GM12864 (cell line): ENCODE measurements around the gene POMT1.

Experiments used
- DNase-seq: peaks from one replicate; pipeline ENCODE4 v3.0.0-alpha.2; 2011; ENCODE audit warnings: low read depth
- H3K4me3 ChIP-seq: 2 replicates; pipeline ENCODE4 v1.5.1; 2011; ENCODE audit warnings: mild to moderate bottlenecking, low read depth, low read length, control low read depth
- CTCF ChIP-seq: IDR thresholded peaks from 2 replicates; pipeline ENCODE4 v1.5.1; 2011; ENCODE audit warnings: low read depth, mild to moderate bottlenecking, moderate library complexity, low read length, control low read depth, inconsistent platforms; ENCODE audit errors: missing control alignments

Gene POMT1

DNA sequence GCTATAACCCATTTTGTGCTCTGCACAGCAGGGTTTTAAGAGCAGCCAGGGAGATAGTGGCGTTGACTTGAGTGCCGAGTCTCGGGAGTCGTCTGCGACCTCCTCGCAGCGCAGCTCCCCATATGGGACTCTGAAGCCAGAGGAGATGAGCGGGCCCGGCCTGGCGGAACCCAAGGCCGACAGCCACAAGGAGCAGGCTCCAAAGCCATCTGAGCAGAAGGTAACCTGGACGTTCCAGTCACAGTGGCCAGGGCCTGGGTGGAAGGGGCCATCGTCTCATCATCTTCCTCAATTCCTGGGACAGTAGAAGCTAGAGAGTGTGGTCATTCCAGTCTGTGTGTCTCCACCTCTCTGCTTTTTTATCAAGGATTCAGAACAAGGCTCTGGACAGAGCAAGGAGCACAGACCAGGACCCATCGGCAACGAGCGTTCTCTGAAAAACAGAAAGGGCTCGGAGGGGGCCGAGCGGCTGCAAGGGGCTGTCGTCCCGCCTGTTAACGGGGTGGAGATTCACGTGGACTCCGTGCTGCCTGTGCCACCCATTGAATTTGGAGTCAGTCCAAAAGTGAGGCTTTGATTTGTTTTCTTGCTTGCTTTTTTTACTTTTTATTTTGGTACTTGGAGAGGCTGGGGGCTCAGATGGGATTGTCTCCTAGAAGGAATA lies 20.2 kb upstream of the POMT1 start:
- TF ChIP-seq CTCF = no peak
- DNase-seq = no peak

DNA sequence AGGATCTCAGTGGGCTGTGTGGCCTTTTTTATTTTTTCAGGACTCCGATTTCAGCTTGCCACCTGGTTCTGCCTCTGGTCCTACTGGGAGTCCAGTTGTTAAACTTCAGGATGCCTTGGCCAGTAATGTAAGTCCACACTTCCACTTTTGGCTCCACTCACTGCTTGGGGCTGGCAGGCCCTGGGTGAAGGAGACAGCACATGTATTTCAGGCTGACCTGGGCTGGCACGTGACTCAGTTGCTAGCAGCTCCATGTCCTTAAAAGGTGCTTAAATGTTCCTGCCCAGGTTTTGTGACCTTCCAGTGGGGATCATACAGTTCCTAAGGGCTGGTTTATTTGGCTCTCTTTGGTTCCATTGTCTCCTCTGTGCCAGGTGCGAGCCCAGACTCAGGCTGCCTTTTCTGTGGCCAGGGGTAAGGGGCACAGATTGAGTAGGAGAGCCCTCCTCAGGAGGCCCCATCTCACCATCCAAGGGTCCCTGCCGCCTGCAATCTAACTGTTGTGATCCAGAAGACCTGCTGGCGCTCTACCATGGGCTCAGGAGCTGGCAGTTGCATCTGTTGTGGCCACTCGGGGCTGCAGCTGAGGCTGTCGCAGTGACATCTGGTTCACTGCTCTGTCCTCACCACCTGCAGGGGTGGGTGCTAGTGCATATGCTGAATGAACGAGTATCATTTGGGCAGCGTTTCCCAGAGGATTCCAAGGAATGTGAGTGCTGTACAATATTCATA lies 19.2 kb upstream of the POMT1 start:
- no peak overlapping the region for H3K4me3 ChIP-seq

More for the DNA sequence above, 20.2 kb upstream of the POMT1 start:
- no peak overlapping the region for H3K4me3 ChIP-seq

DNA sequence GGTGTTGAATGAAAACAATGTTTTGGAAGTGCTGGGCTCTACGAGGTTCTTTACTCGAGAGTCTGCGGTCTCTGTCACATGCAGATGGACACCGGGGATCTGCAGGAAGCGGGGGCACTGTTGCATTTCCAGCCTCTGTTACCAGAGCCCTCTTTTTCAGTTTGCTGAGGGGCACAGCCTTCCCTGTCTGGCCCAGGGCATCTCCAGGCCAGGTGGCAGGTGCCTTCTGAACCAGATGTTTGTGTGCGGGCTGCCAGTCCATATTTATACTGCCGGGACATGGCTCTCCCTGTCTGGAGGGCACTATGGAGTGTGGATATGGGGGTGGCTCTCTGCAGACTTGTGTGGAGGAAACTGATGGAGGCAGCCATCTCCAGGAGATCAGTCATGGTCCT lies 18.7 kb upstream of the POMT1 start:
- TF ChIP-seq CTCF = no peak
- no peak for DNase-seq
- no peak overlapping the region for H3K4me3 ChIP-seq

More for the DNA sequence above, 19.2 kb upstream of the POMT1 start:
- no peak for DNase-seq
- no peak for TF ChIP-seq CTCF

GRCh38 chr9:131484560-131485185 lies 18.0 kb upstream of the POMT1 start:
- TF ChIP-seq CTCF = no peak
- H3K4me3 ChIP-seq = no peak overlapping the region
- no peak for DNase-seq

DNA sequence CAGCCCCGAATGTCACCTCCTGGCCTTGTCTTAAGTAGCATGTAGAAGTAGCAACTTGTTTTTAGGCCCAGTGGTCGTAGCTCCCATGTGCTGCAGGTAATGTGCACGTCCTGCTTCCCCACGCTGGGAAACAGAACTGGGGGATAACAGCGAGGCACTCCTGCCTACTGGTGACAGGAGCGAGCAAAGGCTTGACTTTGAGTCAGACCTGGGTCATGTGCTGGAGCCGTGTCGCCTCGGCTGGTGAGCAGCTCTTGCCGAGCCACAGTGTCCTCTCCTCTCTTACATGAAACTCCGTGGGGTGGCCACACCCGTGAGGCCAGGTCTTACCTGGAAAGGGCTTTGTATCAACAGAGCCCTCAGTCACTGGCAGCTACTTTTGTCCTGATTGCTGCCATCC lies 17.5 kb upstream of the POMT1 start:
- no peak for DNase-seq
- no peak overlapping the region for H3K4me3 ChIP-seq
- TF ChIP-seq CTCF = no peak

DNA sequence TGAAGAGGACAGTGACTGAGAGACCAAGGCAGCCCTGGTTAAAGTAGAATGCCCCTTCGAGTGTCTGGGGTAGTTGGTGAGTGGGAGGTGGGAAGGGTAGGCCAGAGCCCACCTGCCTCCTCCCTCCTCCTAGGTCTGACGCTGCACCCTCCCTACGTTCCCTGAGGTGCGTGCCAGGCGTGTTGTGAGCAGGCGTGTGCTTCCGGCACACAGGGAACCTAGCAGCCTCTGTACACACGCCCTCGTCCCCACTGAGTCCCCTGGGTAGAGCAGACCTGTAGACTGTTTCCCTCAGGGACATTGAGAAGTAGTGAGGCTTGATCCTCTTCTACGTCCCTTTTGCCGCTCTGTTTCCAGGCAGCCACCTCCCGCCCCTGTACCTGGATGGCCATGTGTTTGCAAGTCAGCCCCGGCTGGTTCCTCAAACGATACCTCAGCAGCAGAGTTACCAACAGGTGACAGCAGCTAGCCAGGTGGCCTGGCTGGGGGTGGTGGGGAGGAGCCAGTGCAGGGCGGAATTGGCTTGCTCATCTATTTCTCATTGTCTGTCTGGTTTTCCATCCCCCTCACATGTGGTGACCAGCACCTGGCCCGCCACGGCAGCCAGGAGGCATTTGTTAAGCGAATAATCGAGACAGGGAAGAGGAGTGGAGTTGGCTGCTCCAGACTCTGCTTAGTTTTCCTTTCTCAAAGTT lies 16.8 kb upstream of the POMT1 start:
- no peak for DNase-seq
- no peak overlapping the region for H3K4me3 ChIP-seq

More for the DNA sequence above, 16.8 kb upstream of the POMT1 start:
- no peak for TF ChIP-seq CTCF
